ENCODE measurements around the gene TRIP10.

DNA sequence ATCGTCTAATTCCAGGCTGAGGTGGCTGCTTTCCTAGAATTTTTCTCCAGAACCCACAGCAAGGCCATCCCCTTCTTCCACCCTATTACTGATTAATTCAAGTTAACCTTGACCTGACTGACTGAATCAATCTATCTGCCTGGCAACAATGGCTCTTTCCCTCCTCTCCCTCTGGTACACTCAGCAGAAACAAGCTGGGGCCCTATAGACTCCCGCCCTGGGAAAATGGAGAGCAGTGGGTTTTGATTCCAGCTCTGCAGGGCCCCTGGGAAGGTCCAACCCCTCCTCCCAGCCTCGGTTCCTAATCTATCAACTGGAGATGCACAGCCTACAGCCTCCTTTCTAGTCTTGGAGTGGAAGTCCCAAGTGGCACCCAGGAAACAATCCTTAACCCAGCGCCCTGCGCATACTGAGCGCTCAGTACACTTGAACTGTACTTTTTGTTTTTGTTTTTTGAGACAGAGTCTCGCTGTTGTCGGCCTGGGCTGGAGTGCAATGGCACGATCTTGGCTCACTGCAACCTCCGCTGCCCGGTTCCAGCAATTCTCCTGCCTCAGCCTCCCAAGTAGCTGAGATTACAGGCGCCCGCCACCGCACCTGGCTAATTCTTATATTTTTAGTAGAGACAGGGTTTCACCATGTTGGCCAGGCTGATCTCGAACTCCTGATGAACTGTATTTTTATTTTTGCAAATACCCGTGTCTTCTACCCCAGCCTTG lies 13.8 kb upstream of the TRIP10 start:
- TF ChIP-seq, protein P1, sequence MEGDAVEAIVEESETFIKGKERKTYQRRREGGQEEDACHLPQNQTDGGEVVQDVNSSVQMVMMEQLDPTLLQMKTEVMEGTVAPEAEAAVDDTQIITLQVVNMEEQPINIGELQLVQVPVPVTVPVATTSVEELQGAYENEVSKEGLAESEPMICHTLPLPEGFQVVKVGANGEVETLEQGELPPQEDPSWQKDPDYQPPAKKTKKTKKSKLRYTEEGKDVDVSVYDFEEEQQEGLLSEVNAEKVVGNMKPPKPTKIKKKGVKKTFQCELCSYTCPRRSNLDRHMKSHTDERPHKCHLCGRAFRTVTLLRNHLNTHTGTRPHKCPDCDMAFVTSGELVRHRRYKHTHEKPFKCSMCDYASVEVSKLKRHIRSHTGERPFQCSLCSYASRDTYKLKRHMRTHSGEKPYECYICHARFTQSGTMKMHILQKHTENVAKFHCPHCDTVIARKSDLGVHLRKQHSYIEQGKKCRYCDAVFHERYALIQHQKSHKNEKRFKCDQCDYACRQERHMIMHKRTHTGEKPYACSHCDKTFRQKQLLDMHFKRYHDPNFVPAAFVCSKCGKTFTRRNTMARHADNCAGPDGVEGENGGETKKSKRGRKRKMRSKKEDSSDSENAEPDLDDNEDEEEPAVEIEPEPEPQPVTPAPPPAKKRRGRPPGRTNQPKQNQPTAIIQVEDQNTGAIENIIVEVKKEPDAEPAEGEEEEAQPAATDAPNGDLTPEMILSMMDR (IDR thresholded peaks at IDR 0.05): no peak
- TF ChIP-seq POLR2A (IDR thresholded peaks at IDR 0.05): no peak

All from thyroid gland (tissue), 4 donors.